Peyer's patch (tissue), 4 donors: Measurements from ENCODE around the gene ASB1. TPM values are rescaled to one million over a fixed set of nuclear protein-coding genes. Genes with fewer than 3 reads are reported as not detected.

Source experiments
- DNase-seq, 3 donors: peaks; one replicate each; pipeline ENCODE4 v3.0.0-alpha.2; 2017 to 2019
- H3K27ac ChIP-seq, 4 donors: fragments of 200-600 bp; sonication (generic); one replicate each; pipeline ENCODE4 v1.5.1; 2016 to 2019
- H3K27me3 ChIP-seq, 2 donors: fragments of 200-600 bp; sonication (generic); one replicate each; pipeline ENCODE4 v1.5.1; 2019
- H3K36me3 ChIP-seq, 3 donors: fragments of 200-600 bp; sonication (generic); one replicate each; pipeline ENCODE4 v1.5.1; 2016 to 2019
- H3K4me1 ChIP-seq, 4 donors: fragments of 200-600 bp; sonication (generic); one replicate each; pipeline ENCODE4 v1.5.1; 2016 to 2019
- H3K4me3 ChIP-seq, 4 donors: fragments of 200-600 bp; sonication (generic); 1 replicate in 3 of 4; 2 replicates in 1 of 4; pipeline ENCODE4 v1.5.1; 2016 to 2019; ENCODE audit warnings: mild to moderate bottlenecking in 1 of 4
- H3K9me3 ChIP-seq, 4 donors: fragments of 200-600 bp; sonication (generic); one replicate each; pipeline ENCODE4 v1.5.1; 2016 to 2019; ENCODE audit warnings: mild to moderate bottlenecking in 1 of 4
- CTCF ChIP-seq, 6 experiments: fragments of 450-650 bp in 4 of 6; fragments of 200-600 bp in 2 of 6; sonication (generic) in 1 of 6; IDR thresholded peaks; one replicate each; pipeline ENCODE4 v1.5.1; 2017 to 2019; ENCODE audit warnings: antibody characterized with exemption in 6 of 6, mild to moderate bottlenecking in 3 of 6, moderate library complexity in 1 of 6
- POLR2A ChIP-seq, 2 donors: fragments of 450-650 bp; IDR thresholded peaks; one replicate each; pipeline ENCODE4 v1.5.1; 2017; ENCODE audit warnings: antibody characterized with exemption in 2 of 2, mild to moderate bottlenecking in 2 of 2, moderate library complexity in 2 of 2
- total RNA-seq, 4 donors: library from RNA; depleted of rRNA; stranded (reverse); fragments of >200 nt; gene quantifications; one replicate each; pipeline ENCODE4 v1.1.0, GENCODE V29; 2016

ASB1 gene
- total RNA-seq, 4 donors from 2014 or later, result 17.5 to 62.7 (median 24.9) TPM

DNA sequence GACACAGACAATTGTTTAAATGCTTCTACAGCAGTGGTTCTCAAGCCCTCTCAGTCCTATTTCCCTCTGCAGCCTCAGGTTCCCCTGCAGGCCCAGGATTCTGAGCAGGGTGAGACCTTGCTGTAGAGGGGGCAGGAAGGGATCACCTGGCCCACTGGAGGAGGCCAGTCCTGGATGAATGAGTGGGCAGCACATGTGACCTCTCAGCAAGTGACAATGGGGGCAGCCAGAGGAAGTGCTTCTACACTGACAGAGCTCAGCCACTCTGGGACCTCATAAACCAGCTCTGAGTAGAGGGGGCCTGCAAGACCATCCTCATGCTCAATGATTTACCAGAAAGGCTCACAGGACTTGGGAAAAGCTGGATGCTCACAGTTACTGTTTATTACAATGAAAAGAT, 63.2 kb downstream of the ASB1 start:
- Histone ChIP-seq H3K9me3 (no peaks in the 10 kb centered on the region), H3K36me3 (no peaks in the 10 kb centered on the region), H3K27me3 (no peaks in the 10 kb centered on the region), H3K4me1 (no peaks in the 10 kb centered on the region), H3K27ac (no peak overlapping the region), H3K4me3 (no peak overlapping the region)
- DNase-seq, result no peak
- TF ChIP-seq POLR2A (IDR thresholded peaks at IDR 0.05), result no peak
- no peak for TF ChIP-seq CTCF (IDR thresholded peaks at IDR 0.05)

- no peaks in the 10 kb centered on the region for H3K27me3 ChIP-seq
- H3K36me3 ChIP-seq, result no peaks in the 10 kb centered on the region
- no peak for DNase-seq
- TF ChIP-seq CTCF (IDR thresholded peaks at IDR 0.05), result no peak
- TF ChIP-seq POLR2A (IDR thresholded peaks at IDR 0.05), result no peak
- no peaks in the 10 kb centered on the region for H3K9me3 ChIP-seq
- no peak overlapping the region for H3K27ac ChIP-seq
- no peaks in the 10 kb centered on the region for H3K4me1 ChIP-seq
- H3K4me3 ChIP-seq, result no peak overlapping the region
Observed at GRCh38 chr2:238492840-238493239, 66.1 kb downstream of the ASB1 start.

GRCh38 chr2:238493411-238493810, 66.7 kb downstream of the ASB1 start:
- DNase-seq, result no peak
- no peaks in the 10 kb centered on the region for H3K36me3 ChIP-seq
- no peaks in the 10 kb centered on the region for H3K4me1 ChIP-seq
- H3K27me3 ChIP-seq, result no peaks in the 10 kb centered on the region
- no peaks in the 10 kb centered on the region for H3K9me3 ChIP-seq
- TF ChIP-seq POLR2A (IDR thresholded peaks at IDR 0.05) (no peak), CTCF (IDR thresholded peaks at IDR 0.05) (no peak)
- no peak overlapping the region for H3K4me3 ChIP-seq
- no peak overlapping the region for H3K27ac ChIP-seq

GRCh38 chr2:238493880-238494572, 67.3 kb downstream of the ASB1 start:
- DNase-seq, result peak in 2 of 3 donors; percentile 40 to 57
- H3K27ac ChIP-seq, result no peak overlapping the region
- no peaks in the 10 kb centered on the region for H3K4me1 ChIP-seq

GRCh38 chr2:238494573-238494961, 67.8 kb downstream of the ASB1 start:
- no peak overlapping the region for H3K27ac ChIP-seq
- no peak overlapping the region for H3K4me3 ChIP-seq
- no peaks in the 10 kb centered on the region for H3K4me1 ChIP-seq
- H3K9me3 ChIP-seq, result no peaks in the 10 kb centered on the region
- no peak for DNase-seq
- no peaks in the 10 kb centered on the region for H3K36me3 ChIP-seq
- H3K27me3 ChIP-seq, result no peaks in the 10 kb centered on the region
- TF ChIP-seq CTCF (IDR thresholded peaks at IDR 0.05) (no peak), POLR2A (IDR thresholded peaks at IDR 0.05) (no peak)

More at GRCh38 chr2:238493880-238494572, 67.3 kb downstream of the ASB1 start:
- H3K36me3 ChIP-seq, result no peaks in the 10 kb centered on the region
- H3K27me3 ChIP-seq, result no peaks in the 10 kb centered on the region
- H3K4me3 ChIP-seq, result no peak overlapping the region
- H3K9me3 ChIP-seq, result no peaks in the 10 kb centered on the region
- TF ChIP-seq POLR2A (IDR thresholded peaks at IDR 0.05), result no peak
- no peak for TF ChIP-seq CTCF (IDR thresholded peaks at IDR 0.05)
